GM21526 (cell line): ENCODE results near the gene LRRC43.
"Not testable (repeated sequence)": the region's sequence is repeated elsewhere in the genome, so short reads cannot be mapped to it uniquely, and the experiment has no call there.

ENCODE experiments used
- ATAC-seq: cut with Tn5 transposase; IDR thresholded peaks from one replicate; pipeline ENCODE4 v1.9.1; 2021; ENCODE audit warnings: moderate library complexity; ENCODE audit not compliant: unreplicated experiment, low FRiP score

LRRC43 gene

DNA sequence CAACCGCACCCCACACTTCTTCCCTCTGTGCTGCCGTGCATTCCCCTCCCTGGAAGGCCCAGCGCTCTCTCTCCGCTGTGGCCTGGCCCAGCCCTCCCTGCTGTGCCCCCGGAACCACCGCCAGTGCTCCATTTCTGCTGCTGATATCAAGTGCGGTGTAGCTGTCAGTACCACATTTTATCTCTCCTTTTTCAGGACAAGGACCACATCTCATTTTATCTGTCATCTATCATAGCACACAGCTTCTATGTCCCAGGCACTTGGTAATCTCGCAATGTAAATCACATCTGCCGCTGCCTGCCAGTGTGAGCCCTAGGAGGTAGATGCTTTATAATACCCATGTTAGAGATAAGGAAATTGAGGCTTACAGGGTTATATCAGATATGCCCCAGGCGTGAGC, 27.2 kb upstream of the LRRC43 start:
- ATAC-seq, result no peak

- no peak for ATAC-seq
Observed at GRCh38 chr12:122158700-122159285, 24.1 kb upstream of the LRRC43 start.

- ATAC-seq, result no peak
Observed at GRCh38 chr12:122159882-122160281, 23.0 kb upstream of the LRRC43 start.

DNA sequence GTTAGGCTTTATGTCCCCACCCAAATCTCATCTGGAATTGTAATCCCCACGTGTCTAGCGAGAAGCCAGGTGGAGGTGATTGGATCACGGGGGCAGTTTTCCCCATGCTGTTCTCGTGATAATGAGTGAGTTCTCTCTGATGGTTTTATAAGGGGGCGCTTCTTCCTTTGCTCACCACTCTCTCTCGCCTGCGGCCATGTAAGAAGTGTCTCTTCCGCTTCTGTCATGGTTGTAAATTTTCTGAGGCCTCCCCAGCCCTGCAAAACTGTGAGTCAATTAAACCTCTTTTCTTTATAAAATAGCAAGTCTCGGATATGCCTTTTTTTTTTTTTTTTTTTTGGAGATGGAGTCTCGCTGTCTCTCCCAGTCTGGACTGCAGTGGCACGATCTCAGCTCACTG, 22.2 kb upstream of the LRRC43 start:
- ATAC-seq, result no peak

DNA sequence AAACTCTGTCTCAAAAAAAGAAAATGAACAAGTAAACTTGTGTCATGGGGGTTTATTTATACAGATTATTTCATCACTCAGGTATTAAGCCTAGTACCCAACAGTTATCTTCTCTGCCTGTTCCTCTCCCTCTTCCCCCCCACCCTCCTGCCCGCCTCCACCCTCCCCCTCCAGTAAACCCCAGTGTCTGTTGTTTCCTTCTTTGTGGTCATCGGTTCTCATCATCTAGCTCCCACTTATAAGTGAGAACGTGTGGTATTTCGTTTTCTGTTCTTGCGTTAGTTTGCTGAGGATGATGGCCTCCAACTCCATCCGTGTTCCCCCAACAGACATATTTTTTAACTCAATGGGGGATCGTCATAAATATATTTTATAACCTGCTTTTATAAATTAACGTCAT, 21.2 kb upstream of the LRRC43 start:
- no peak for ATAC-seq

DNA sequence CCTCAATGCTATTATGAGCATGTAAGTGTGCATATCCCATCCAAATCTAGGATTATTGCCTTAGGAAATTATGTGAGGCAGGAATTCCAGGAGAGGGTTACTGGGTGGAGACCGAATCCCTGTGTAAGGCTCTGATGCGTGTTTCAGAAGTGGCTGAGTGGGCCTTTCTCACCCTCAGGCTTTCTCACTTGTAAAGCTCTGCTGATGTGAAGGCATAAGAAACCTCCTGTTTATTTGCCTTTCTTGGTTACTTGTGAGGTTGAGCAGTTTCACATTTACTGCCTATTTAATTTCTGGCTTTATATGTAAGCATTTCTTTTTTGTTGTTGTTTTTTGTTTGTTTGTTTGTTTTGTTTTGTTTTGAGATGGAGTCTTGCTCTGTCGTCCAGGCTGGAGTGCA, 19.9 kb upstream of the LRRC43 start:
- no peak for ATAC-seq

GRCh38 chr12:122166422-122167349, 16.2 kb upstream of the LRRC43 start:
- ATAC-seq, result peak; percentile 73

GRCh38 chr12:122167356-122167925, 15.5 kb upstream of the LRRC43 start:
- no peak for ATAC-seq

DNA sequence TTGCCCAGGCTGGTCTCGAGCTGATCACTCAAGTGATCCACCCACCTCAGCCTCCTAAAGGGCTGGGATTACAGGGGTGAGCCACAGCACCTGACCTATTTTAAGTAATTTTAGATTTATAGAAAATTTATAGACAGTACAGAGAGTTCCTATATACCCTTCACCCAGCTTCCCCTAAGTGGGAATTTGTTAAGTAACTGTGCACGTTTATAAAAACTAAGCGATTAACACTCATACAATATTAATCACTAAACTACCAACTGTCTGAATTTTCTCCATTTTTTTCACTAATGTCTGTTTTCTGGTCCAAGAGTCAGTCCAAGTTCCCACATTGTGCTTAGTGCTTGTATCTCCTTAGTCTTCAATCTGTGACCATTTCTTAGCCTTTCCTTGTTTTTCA, 14.4 kb upstream of the LRRC43 start:
- ATAC-seq, result no peak

- ATAC-seq, result no peak
Observed at GRCh38 chr12:122171399-122171798, 11.5 kb upstream of the LRRC43 start.

- ATAC-seq, result no peak
Observed at GRCh38 chr12:122172262-122172939, 10.5 kb upstream of the LRRC43 start.

DNA sequence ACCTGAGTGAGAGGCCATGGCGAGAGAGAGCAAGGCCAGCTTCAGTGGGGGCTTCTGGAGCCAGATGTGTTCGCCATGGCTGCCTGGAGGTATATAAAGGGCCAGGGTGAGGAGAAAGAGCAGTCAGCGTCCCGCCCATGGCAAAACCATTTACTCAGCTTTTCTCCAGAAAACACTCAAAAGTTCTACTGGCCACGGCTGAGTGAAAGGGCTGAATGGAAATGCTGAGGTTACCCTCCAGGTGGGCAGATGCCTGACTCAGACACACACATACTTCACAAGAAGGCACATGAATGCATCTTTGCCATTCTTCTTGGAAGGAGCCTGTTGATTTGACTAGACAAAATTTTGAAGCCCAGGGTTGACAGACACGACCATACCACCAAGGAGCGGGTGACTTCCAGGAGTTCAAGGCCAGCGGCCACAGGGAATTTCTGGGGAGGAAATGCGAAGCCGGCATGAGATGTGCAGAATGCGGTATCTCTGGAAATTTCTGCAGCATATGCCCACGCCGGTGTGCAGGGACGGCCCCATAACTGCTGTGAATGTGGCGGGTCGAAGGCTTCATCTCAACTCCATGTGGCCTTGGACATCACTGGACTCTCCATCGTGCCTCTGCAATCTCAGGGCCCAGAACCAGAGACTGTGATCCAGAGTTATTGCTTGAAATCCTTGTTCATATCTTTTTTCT, 8.6 kb upstream of the LRRC43 start, which contains the start of gene IL31:
TSS of gene IL31 (minus strand) at position 67 of the 691 bp plus-strand sequence. CDS start at position 18, 49 bp downstream.
- no peak for ATAC-seq

DNA sequence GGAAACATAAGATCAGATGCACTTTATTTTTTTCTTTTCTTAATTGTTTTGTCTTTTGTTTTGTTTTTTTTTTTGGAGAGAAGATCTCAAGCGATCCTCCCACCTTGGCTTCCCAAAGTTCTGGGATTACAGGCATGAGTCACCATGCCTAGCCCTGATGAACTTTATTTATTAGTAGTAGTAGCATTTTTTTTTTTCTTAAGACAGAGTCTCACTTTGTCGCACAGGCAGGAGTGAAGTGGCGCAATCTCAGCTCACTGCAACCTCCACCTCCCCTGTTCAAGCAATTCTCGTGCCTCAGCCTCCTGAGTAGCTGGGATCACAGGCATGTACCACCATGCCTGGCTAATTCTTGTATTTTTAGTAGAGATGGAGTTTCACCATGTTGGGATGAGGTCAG, 6.5 kb upstream of the LRRC43 start:
- not testable (repeated sequence) for ATAC-seq

GRCh38 chr12:122183588-122183940, 641 bp downstream of the LRRC43 start:
- no peak for ATAC-seq

DNA sequence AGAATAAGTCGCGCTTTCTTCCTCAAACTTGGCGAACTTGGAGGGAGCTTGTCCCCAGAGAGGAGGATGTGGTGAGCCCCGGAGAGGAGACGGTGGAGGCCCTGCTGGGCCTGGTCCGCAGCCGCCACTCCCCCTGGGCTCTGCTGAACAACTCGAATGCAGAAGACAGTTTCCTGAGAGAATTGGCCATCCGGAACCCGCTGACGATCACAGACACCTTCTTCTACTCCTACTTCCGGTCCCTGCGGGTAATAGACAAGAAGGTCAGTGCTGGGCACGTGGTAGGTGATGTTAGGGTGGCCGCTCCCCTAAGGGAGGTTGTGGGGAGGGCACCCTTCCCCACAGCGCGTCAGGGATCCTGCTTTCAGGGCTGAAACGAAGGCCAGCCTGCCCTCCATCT, 1.6 kb downstream of the LRRC43 start:
- ATAC-seq, result no peak

- ATAC-seq, result no peak
Observed at GRCh38 chr12:122185079-122185478, 2.2 kb downstream of the LRRC43 start.

DNA sequence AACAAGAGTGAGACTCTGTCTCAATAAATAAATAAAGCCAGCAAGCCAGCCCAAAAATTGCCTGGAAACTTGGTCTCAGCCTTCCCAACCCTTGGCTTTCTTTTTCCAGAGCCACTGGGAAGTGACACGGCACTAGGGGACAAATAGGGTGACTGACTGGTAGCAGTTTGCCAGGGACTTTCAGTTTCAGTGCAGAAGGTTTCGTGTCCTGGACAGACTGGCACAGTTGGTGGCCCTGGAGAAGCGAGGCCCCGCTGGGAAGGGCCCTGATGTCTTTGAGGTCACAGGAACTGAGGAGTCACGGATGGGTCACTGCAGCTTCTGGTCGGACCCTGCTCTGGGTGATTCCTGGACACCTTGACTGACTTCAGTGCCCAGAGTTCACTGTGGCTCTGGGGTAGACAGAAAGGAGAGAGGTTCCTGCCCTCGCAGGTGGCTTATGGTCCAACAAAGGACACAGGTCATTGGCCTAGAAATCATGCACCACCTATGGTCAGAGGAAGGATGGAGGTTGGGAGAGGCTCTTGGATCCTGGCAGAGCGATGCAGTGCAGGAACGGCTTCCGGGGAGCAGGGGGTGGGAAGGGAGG, 2.7 kb downstream of the LRRC43 start:
- ATAC-seq, result no peak

DNA sequence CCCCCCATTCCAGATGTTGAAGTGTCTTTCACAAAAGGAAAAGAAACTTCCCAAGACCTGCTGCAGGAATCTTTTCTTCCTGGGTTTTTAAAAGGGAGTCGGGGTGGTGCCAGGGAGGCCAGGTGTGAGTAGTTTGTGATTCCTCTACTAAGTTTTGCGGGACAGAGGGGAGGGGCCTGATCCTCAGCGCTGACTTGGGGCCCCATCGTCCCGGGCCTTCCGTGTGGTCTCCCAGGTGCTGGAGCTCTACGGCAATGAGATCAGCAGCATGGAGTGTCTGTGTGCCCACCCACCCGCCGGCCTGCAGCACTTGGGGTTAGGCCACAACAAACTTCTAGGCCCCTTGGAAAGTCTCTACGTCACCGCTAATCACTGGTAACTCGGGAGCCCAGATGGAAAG, 4.5 kb downstream of the LRRC43 start:
- no peak for ATAC-seq

GRCh38 chr12:122189626-122190475, 6.9 kb downstream of the LRRC43 start:
- no peak for ATAC-seq
